ENCODE data around the gene ZCCHC13. TPM values are rescaled to one million over a fixed set of nuclear protein-coding genes. Genes with fewer than 3 reads are reported as not detected.

The ZCCHC13 gene
- total RNA-seq, 4 donors from 2014 or later = not detected

GRCh38 chrX:74343343-74344279 is 39.6 kb downstream of the ZCCHC13 start:
- TF ChIP-seq CTCF (IDR thresholded peaks at IDR 0.05) (peak; percentile 30 to 48 (median 43)), POLR2A (IDR thresholded peaks at IDR 0.05) (no peak)
- Histone ChIP-seq H3K4me1 (no peaks in the 10 kb centered on the region), H3K27me3 (no peaks in the 10 kb centered on the region), H3K4me3 (no peak overlapping the region), H3K36me3 (no peaks in the 10 kb centered on the region), H3K9me3 (peaks cover 0 to 5% of the 10 kb centered on the region in 2 donors), H3K27ac (no peak overlapping the region)
- intact Hi-C loops (cut with DNase I; ENCODE audit: low total_unique reads) = no loop called here
- DNase-seq = peak in 1 of 2 donors; percentile 31

GRCh38 chrX:74344280-74344622 is 40.3 kb downstream of the ZCCHC13 start:
- no peak for TF ChIP-seq POLR2A (IDR thresholded peaks at IDR 0.05)
- TF ChIP-seq CTCF (IDR thresholded peaks at IDR 0.05) = no peak
- no peaks in the 10 kb centered on the region for H3K36me3 ChIP-seq
- no peaks in the 10 kb centered on the region for H3K9me3 ChIP-seq
- no peaks in the 10 kb centered on the region for H3K4me1 ChIP-seq
- intact Hi-C loops (cut with DNase I; ENCODE audit: low total_unique reads) = no loop called here
- H3K27ac ChIP-seq = no peak overlapping the region
- no peak for DNase-seq
- no peaks in the 10 kb centered on the region for H3K27me3 ChIP-seq
- no peak overlapping the region for H3K4me3 ChIP-seq

GRCh38 chrX:74346088-74346487 is 42.1 kb downstream of the ZCCHC13 start:
- intact Hi-C loops (cut with DNase I; ENCODE audit: low total_unique reads) = no loop called here
- no peaks in the 10 kb centered on the region for H3K27me3 ChIP-seq
- no peaks in the 10 kb centered on the region for H3K9me3 ChIP-seq
- H3K4me3 ChIP-seq = no peak overlapping the region
- DNase-seq = no peak
- no peak overlapping the region for H3K27ac ChIP-seq
- no peaks in the 10 kb centered on the region for H3K36me3 ChIP-seq
- no peaks in the 10 kb centered on the region for H3K4me1 ChIP-seq
- TF ChIP-seq CTCF (IDR thresholded peaks at IDR 0.05) = no peak
- no peak for TF ChIP-seq POLR2A (IDR thresholded peaks at IDR 0.05)

GRCh38 chrX:74349387-74349786 is 45.4 kb downstream of the ZCCHC13 start:
- no peaks in the 10 kb centered on the region for H3K9me3 ChIP-seq
- H3K4me3 ChIP-seq = no peak overlapping the region
- no peak for TF ChIP-seq POLR2A (IDR thresholded peaks at IDR 0.05)
- TF ChIP-seq CTCF (IDR thresholded peaks at IDR 0.05) = no peak
- intact Hi-C loops (cut with DNase I; ENCODE audit: low total_unique reads) = no loop called here
- no peaks in the 10 kb centered on the region for H3K4me1 ChIP-seq
- no peak for DNase-seq
- no peaks in the 10 kb centered on the region for H3K36me3 ChIP-seq
- no peak overlapping the region for H3K27ac ChIP-seq
- no peaks in the 10 kb centered on the region for H3K27me3 ChIP-seq

- no peak overlapping the region for H3K27ac ChIP-seq
- intact Hi-C loops (cut with DNase I; ENCODE audit: low total_unique reads) = no loop called here
- H3K27me3 ChIP-seq = no peaks in the 10 kb centered on the region
- no peaks in the 10 kb centered on the region for H3K9me3 ChIP-seq
- no peak for TF ChIP-seq POLR2A (IDR thresholded peaks at IDR 0.05)
- no peak for TF ChIP-seq CTCF (IDR thresholded peaks at IDR 0.05)
- H3K4me3 ChIP-seq = no peak overlapping the region
- DNase-seq = no peak
- no peaks in the 10 kb centered on the region for H3K36me3 ChIP-seq
- H3K4me1 ChIP-seq = no peaks in the 10 kb centered on the region
These were observed 47.8 kb downstream of the ZCCHC13 start for GRCh38 chrX:74351760-74352159.
